HepG2 (cell line): ENCODE measurements around the gene RING1. TPM values are rescaled to one million over a fixed set of nuclear protein-coding genes. Genes with fewer than 3 reads are reported as not detected.

ENCODE experiments used
- AKAP8 ChIP-seq: sonication (generic); formaldehyde crosslinking; IDR thresholded peaks from 2 replicates; pipeline ENCODE4 v1.5.1; 2020; ENCODE audit warnings: mild to moderate bottlenecking, missing genetic modification reagents
- IRX3 ChIP-seq: sonication (generic); formaldehyde crosslinking; IDR thresholded peaks from 2 replicates; pipeline ENCODE4 v1.8.1; 2023; ENCODE audit warnings: mild to moderate bottlenecking, low read depth, missing genetic modification reagents, borderline replicate concordance
- KAT7 ChIP-seq: IDR thresholded peaks from 2 replicates; pipeline ENCODE4 v1.6.1; 2018; ENCODE audit warnings: borderline replicate concordance, missing compliant biosample characterization
- MEF2D ChIP-seq: sonication (generic); formaldehyde crosslinking; IDR thresholded peaks from 2 replicates; pipeline ENCODE4 v1.5.1; 2020; ENCODE audit warnings: mild to moderate bottlenecking, missing genetic modification reagents
- POLR2A ChIP-seq, 2 experiments: IDR thresholded peaks; 2 replicates each; pipeline ENCODE4 v1.6.1; 2011; ENCODE audit warnings: low read depth in 2 of 2, low read length in 2 of 2, mild to moderate bottlenecking in 1 of 2, moderate library complexity in 1 of 2; ENCODE audit not compliant: insufficient read depth in 1 of 2
- SETDB1 ChIP-seq: sonication (generic); formaldehyde crosslinking; IDR thresholded peaks from 2 replicates; pipeline ENCODE4 v1.5.1; 2020; ENCODE audit warnings: missing genetic modification reagents, mild to moderate bottlenecking, borderline replicate concordance
- ZC3H4 ChIP-seq: sonication (generic); formaldehyde crosslinking; IDR thresholded peaks from 2 replicates; pipeline ENCODE4 v1.4.0; 2020; ENCODE audit warnings: missing genetic modification reagents, borderline replicate concordance
- ZNF17 ChIP-seq: sonication (generic); formaldehyde crosslinking; IDR thresholded peaks from 2 replicates; pipeline ENCODE4 v1.5.0; 2020; ENCODE audit warnings: mild to moderate bottlenecking, missing genetic modification reagents
- ZNF253 ChIP-seq: sonication (generic); formaldehyde crosslinking; IDR thresholded peaks from 2 replicates; pipeline ENCODE4 v1.8.0; 2022; ENCODE audit warnings: mild to moderate bottlenecking, missing genetic modification reagents, borderline replicate concordance
- ZNF296 ChIP-seq: sonication (generic); formaldehyde crosslinking; conservative IDR thresholded peaks from 2 replicates; pipeline ENCODE4 v1.5.0; 2020; ENCODE audit warnings: mild to moderate bottlenecking, missing genetic modification reagents
- ZNF33B ChIP-seq: sonication (generic); formaldehyde crosslinking; IDR thresholded peaks from 2 replicates; pipeline ENCODE4 v1.5.1; 2020; ENCODE audit warnings: mild to moderate bottlenecking, missing genetic modification reagents
- ZNF569 ChIP-seq: sonication (generic); formaldehyde crosslinking; IDR thresholded peaks from 2 replicates; pipeline ENCODE4 v1.5.0; 2020; ENCODE audit warnings: mild to moderate bottlenecking, missing genetic modification reagents, moderate library complexity, borderline replicate concordance
- ZSCAN20 ChIP-seq: sonication (generic); formaldehyde crosslinking; IDR thresholded peaks from 2 replicates; pipeline ENCODE4 v1.4.0; 2020; ENCODE audit warnings: missing genetic modification reagents, mild to moderate bottlenecking, borderline replicate concordance
- polyA plus RNA-seq, 8 experiments: library from polyadenylated mRNA; depleted of rRNA in 3 of 8; stranded (reverse) in 7 of 8; unstranded in 1 of 8; fragments of >200 nt; fragmentation: Illumina TruSeq in 4 of 8; extraction: Trizol in 4 of 8; gene quantifications; 2 replicates each; pipeline versions ENCODE4 v1.2.1 to v1.2.3, GENCODE V29; 2011 to 2016; ENCODE audit warnings: low read depth in 4 of 8, missing spikeins in 1 of 8, mixed read lengths in 1 of 8; ENCODE audit not compliant: insufficient read depth in 1 of 8
- total RNA-seq, 5 experiments: library from RNA; depleted of rRNA; stranded (reverse); fragments of >200 nt; fragmentation: Illumina TruSeq; extraction: Trizol; gene quantifications; 2 replicates each; pipeline ENCODE4 v1.2.3, GENCODE V29; 2016; ENCODE audit warnings: low read depth in 1 of 5
- TF ChIP-seq, protein P1 (sequence below): sonication (generic); formaldehyde crosslinking; IDR thresholded peaks from 2 replicates; pipeline ENCODE4 v1.5.0; 2020; ENCODE audit warnings: mild to moderate bottlenecking, missing genetic modification reagents, borderline replicate concordance
- TF ChIP-seq, protein P2 (sequence below): sonication (generic); formaldehyde crosslinking; IDR thresholded peaks from 2 replicates; pipeline ENCODE4 v1.8.1; 2022; ENCODE audit warnings: mild to moderate bottlenecking, missing genetic modification reagents
- TF ChIP-seq, protein P3 (sequence below): sonication (generic); formaldehyde crosslinking; IDR thresholded peaks from 2 replicates; pipeline ENCODE4 v1.4.0; 2020; ENCODE audit warnings: missing genetic modification reagents
- TF ChIP-seq, protein P4 (sequence below): IDR thresholded peaks from 2 replicates; pipeline ENCODE4 v1.6.1; 2012; ENCODE audit warnings: low read depth, low read length, improper control_type of control experiment

Gene RING1
- total and polyA plus RNA-seq, 2 of the 13 experiments (the other 11 are each of a cell fraction or from before 2014, with no cell fraction given) = 23.9 to 33.6 TPM

DNA sequence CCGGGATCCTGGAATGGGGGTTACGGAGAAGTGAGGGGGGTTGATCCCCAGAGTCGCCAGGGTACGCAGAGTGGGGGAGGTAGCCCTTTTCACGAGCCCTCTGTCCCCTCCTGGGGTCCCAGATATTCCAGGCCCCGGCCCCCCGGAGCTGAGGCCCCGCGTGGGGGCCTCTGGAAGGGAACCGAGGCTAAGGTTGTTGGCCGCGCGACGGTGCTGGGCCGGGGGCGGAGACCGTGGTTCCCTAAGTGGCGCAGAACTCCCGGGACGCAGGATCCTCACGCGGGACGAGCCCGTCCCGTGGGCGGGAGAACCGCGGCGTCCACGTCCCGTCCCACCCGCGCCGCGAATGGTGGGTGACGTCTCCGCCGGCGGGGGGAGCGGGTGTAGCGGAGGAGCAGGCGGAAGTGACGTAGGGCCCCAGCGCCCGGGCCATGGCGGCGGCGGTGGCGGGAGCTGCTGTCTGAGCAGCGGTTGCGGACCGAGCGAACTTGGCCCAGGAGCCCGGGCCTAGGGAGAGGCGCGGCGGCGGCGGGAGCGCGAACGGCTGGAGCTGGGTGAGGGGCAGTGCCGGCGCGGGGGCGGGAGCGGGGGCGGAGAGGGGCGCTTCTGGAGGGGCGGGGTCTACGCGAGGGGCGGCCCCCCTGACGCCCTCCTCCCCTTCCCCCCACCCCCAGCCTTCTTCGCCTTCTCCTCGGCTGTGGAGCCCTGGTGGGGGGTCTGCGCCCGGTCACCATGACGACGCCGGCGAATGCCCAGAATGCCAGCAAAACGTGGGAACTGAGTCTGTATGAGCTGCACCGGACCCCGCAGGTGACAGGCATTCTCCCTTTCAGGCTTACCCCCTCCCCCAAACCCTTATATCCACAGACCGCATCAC, at the start of gene RING1 (continued):
- TF ChIP-seq, protein P1, sequence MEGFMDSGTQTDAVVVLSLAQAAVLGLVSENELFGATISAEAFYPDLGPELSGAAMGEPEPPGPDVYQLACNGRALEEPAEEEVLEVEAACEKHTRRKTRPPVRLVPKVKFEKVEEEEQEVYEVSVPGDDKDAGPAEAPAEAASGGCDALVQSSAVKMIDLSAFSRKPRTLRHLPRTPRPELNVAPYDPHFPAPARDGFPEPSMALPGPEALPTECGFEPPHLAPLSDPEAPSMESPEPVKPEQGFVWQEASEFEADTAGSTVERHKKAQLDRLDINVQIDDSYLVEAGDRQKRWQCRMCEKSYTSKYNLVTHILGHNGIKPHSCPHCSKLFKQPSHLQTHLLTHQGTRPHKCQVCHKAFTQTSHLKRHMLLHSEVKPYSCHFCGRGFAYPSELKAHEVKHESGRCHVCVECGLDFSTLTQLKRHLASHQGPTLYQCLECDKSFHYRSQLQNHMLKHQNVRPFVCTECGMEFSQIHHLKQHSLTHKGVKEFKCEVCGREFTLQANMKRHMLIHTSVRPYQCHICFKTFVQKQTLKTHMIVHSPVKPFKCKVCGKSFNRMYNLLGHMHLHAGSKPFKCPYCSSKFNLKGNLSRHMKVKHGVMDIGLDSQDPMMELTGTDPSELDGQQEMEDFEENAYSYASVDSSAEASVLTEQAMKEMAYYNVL (CRISPR knock-in tag) = peak; percentile 88
- TF ChIP-seq ZSCAN20 (CRISPR knock-in tag) (no peak), MEF2D (CRISPR knock-in tag) (no peak), IRX3 (CRISPR knock-in tag) (no peak), ZNF569 (CRISPR knock-in tag) (no peak), ZNF17 (no peak), ZNF296 (CRISPR knock-in tag) (peak; percentile 17; the same call in 1 of the 2 replicates), AKAP8 (CRISPR knock-in tag) (0 out of 2 replicates have a peak, but pooled peaks have one; percentile 87), ZNF253 (CRISPR knock-in tag) (0 out of 2 replicates have a peak, but pooled peaks have one; percentile 36), SETDB1 (CRISPR knock-in tag) (no peak), POLR2A (IDR thresholded peaks at IDR 0.05; ENCODE audit: insufficient read depth in 1 of 2, low read depth in 2 of 2, low read length in 2 of 2) (peak in 1 of 2 experiments; percentile 78; a peak in 2 of 4 replicates), ZC3H4 (CRISPR knock-in tag) (no peak), KAT7 (CRISPR knock-in tag) (peak; percentile 94), ZNF33B (CRISPR knock-in tag) (no peak)
- TF ChIP-seq, protein P2, sequence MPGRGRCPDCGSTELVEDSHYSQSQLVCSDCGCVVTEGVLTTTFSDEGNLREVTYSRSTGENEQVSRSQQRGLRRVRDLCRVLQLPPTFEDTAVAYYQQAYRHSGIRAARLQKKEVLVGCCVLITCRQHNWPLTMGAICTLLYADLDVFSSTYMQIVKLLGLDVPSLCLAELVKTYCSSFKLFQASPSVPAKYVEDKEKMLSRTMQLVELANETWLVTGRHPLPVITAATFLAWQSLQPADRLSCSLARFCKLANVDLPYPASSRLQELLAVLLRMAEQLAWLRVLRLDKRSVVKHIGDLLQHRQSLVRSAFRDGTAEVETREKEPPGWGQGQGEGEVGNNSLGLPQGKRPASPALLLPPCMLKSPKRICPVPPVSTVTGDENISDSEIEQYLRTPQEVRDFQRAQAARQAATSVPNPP (CRISPR knock-in tag) = no peak
- TF ChIP-seq, protein P3, sequence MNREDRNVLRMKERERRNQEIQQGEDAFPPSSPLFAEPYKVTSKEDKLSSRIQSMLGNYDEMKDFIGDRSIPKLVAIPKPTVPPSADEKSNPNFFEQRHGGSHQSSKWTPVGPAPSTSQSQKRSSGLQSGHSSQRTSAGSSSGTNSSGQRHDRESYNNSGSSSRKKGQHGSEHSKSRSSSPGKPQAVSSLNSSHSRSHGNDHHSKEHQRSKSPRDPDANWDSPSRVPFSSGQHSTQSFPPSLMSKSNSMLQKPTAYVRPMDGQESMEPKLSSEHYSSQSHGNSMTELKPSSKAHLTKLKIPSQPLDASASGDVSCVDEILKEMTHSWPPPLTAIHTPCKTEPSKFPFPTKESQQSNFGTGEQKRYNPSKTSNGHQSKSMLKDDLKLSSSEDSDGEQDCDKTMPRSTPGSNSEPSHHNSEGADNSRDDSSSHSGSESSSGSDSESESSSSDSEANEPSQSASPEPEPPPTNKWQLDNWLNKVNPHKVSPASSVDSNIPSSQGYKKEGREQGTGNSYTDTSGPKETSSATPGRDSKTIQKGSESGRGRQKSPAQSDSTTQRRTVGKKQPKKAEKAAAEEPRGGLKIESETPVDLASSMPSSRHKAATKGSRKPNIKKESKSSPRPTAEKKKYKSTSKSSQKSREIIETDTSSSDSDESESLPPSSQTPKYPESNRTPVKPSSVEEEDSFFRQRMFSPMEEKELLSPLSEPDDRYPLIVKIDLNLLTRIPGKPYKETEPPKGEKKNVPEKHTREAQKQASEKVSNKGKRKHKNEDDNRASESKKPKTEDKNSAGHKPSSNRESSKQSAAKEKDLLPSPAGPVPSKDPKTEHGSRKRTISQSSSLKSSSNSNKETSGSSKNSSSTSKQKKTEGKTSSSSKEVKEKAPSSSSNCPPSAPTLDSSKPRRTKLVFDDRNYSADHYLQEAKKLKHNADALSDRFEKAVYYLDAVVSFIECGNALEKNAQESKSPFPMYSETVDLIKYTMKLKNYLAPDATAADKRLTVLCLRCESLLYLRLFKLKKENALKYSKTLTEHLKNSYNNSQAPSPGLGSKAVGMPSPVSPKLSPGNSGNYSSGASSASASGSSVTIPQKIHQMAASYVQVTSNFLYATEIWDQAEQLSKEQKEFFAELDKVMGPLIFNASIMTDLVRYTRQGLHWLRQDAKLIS (CRISPR knock-in tag) = 0 out of 2 replicates have a peak, but pooled peaks have one; percentile 3
- TF ChIP-seq, protein P4, sequence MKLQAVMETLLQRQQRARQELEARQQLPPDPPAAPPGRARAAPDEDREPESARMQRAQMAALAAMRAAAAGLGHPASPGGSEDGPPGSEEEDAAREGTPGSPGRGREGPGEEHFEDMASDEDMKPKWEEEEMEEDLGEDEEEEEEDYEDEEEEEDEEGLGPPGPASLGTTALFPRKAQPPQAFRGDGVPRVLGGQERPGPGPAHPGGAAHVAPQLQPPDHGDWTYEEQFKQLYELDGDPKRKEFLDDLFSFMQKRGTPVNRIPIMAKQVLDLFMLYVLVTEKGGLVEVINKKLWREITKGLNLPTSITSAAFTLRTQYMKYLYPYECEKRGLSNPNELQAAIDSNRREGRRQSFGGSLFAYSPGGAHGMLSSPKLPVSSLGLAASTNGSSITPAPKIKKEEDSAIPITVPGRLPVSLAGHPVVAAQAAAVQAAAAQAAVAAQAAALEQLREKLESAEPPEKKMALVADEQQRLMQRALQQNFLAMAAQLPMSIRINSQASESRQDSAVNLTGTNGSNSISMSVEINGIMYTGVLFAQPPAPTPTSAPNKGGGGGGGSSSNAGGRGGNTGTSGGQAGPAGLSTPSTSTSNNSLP = no peak
